ENCODE data around the gene ATP11A. TPM values are rescaled to one million over a fixed set of nuclear protein-coding genes. Genes with fewer than 3 reads are reported as not detected.

ATP11A gene
- total RNA-seq = 10 to 100 TPM; 15.2 to 38.4 TPM

DNA sequence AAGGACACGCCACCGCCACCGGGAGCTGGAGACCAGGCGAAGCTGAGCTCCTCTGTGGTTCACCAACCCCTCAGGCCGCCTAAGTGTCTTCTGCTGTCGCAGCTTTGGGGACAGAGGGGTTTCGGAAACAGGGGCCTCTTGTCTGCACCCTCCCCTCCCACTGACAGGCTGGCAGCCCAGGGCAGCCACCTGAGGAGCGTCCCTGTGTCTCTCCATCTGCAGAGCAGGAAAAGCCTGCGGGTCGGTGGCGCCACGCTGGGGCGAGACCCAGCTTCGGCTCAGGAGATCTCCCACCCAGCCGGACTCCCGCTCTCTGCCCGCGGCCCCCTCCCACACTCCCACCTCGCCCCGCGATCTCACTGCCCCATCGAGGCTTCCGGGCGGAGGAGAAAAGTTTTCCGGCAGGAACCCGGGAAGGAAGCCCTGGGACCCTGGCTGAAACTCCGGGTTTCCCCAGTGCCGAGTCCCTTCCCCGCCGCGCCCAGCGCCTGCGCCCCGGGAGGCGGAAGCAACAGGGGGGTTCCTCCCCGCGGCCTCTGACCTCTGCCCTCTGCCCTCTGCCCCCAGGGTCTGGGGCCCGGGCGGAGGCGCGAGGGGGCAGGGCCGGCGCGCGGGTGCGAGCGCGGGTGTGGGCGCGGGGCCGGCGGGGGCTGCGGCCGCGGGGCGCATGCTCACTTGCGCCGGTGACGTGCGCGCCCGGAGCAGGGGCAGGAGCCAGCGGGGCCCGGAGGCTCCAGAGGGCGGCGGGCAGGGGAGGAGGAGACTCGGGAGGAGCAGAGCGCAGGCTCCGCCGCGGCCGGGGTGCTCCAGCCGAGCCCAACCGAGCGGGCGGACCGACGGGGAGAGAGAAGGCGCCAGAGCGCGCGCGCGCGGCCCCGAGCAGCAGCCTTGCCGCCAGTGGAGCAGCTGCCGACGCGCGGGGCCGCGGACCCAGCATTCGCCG is at the start of gene ATP11A:
Gene ATP11A, plus strand, starts transcription at position 736 of the 943 bp plus-strand sequence. CDS start 379 bp downstream, outside the sequence.
- peak; percentile 65 for DNase-seq (ENCODE audit: low spot score)
- TF ChIP-seq, protein P1, sequence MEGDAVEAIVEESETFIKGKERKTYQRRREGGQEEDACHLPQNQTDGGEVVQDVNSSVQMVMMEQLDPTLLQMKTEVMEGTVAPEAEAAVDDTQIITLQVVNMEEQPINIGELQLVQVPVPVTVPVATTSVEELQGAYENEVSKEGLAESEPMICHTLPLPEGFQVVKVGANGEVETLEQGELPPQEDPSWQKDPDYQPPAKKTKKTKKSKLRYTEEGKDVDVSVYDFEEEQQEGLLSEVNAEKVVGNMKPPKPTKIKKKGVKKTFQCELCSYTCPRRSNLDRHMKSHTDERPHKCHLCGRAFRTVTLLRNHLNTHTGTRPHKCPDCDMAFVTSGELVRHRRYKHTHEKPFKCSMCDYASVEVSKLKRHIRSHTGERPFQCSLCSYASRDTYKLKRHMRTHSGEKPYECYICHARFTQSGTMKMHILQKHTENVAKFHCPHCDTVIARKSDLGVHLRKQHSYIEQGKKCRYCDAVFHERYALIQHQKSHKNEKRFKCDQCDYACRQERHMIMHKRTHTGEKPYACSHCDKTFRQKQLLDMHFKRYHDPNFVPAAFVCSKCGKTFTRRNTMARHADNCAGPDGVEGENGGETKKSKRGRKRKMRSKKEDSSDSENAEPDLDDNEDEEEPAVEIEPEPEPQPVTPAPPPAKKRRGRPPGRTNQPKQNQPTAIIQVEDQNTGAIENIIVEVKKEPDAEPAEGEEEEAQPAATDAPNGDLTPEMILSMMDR (IDR thresholded peaks at IDR 0.05) = no peak
- peak within 1 kb of the TSS; percentile 64 to 89 for H3K27ac ChIP-seq
- H3K4me1 ChIP-seq (ENCODE audit: control insufficient read depth in 1 of 2, low read depth in 2 of 2) = peaks cover 8 to 23% of the 10 kb centered on the region in 2 donors
- H3K36me3 ChIP-seq = no peaks in the 10 kb centered on the region
- no peaks in the 10 kb centered on the region for H3K27me3 ChIP-seq (replicated peaks; ENCODE audit: insufficient read depth)
- peak; percentile 79 for ATAC-seq (ENCODE audit: insufficient number of reproducible peaks, low FRiP score, low read depth)
- H3K9me3 ChIP-seq = no peaks in the 10 kb centered on the region
- peak within 1 kb of the TSS; percentile 95 for H3K4me3 ChIP-seq

DNA sequence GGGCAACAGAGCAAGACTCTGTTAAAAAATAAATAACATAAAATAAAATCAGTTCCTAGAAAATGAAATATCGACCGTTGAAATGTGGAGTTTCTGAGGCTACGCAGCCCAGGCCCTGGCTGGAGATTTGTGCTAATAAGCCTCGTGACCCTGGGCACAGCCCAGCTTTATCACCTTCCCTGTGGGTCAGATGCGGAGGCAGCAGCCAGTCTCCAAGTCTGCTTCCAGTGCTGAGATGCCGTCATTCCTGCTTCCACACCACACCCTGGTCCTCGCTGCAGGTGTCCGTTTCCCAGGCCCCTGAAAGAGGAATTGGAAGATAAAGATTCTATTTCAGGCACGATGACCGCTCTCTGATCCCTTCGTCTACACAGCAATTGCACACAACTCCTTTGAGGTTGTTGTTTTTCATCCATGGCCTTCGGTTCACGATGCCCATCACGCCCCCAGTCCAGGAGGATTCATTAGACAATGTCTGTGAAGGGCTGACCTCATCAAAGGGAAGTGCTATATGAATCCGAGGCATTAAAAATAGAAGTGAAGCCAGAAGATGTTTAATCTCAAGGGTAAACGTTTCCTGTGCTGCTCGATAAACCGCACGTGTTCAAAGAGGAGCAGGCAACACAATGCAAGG is 48.3 kb upstream of the ATP11A start:
- ATAC-seq (ENCODE audit: insufficient number of reproducible peaks, low FRiP score, low read depth) (no peak), DNase-seq (ENCODE audit: low spot score) (no peak)
- H3K27me3 ChIP-seq (replicated peaks; ENCODE audit: insufficient read depth) = no peaks in the 10 kb centered on the region
- no peak overlapping the region for H3K4me3 ChIP-seq
- TF ChIP-seq, protein P1 (IDR thresholded peaks at IDR 0.05) = no peak
- no peaks in the 10 kb centered on the region for H3K36me3 ChIP-seq
- no peaks in the 10 kb centered on the region for H3K4me1 ChIP-seq (ENCODE audit: control insufficient read depth in 1 of 2, low read depth in 2 of 2)
- no peaks in the 10 kb centered on the region for H3K9me3 ChIP-seq
- H3K27ac ChIP-seq = no peak overlapping the region

DNA sequence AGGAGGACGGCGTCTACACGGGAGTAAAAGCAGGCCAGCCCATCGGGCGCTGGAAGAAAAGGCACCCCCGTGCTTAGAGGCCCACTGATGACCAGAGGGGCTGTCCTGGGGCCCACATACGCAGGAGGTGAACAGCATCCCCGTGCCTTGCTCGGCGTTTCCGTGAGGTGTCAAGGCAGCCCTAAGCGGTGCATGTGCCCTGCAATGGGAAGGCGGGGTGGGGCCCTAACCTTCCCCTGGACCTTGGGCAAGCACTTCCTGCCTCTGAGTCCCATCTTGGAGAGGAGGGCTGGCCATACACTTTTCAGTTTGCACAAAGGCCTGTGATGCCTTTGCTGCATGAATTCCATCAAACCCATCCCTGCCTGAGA is 47.8 kb upstream of the ATP11A start:
- no peak for ATAC-seq (ENCODE audit: insufficient number of reproducible peaks, low FRiP score, low read depth)
- H3K4me3 ChIP-seq = no peak overlapping the region
- H3K27ac ChIP-seq = no peak overlapping the region
- H3K9me3 ChIP-seq = no peaks in the 10 kb centered on the region
- TF ChIP-seq, protein P1 (IDR thresholded peaks at IDR 0.05) = no peak
- H3K36me3 ChIP-seq = no peaks in the 10 kb centered on the region
- no peaks in the 10 kb centered on the region for H3K4me1 ChIP-seq (ENCODE audit: control insufficient read depth in 1 of 2, low read depth in 2 of 2)
- no peaks in the 10 kb centered on the region for H3K27me3 ChIP-seq (replicated peaks; ENCODE audit: insufficient read depth)
- no peak for DNase-seq (ENCODE audit: low spot score)

DNA sequence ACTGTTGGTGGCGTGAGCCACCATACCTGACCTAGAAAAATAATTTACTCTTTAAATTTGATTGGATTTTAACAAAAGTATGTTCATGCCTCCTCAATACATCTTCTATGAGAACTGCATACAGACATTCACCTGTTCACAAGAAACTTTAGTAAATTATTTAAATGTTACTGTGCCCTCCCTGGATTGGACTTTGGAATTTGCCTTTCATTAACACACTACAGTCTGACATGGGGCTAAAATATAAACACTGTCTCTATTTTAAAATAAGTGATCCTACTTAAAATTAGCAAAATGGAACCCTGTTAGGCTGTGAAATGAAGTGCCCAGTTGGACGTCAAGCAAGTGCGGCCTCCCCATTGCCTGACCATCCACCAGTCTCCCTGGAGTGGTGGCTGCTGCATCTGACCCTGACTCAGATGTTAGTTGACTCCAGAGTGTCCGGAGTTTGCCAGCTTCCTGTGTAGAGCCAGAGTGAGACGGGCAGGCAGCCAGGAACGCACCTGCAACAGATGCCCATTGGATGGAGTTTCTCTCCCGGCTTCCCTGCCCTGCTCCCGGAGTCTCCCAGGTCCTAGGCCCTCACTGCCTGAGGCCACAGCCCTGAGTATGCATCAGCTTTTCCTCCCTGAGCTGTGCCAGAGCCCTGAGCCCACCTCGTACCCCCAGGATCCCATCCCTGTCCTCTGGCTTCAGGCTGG is 45.9 kb upstream of the ATP11A start:
- Histone ChIP-seq H3K9me3 (no peaks in the 10 kb centered on the region), H3K36me3 (no peaks in the 10 kb centered on the region), H3K27ac (no peak overlapping the region), H3K27me3 (replicated peaks; ENCODE audit: insufficient read depth) (no peaks in the 10 kb centered on the region), H3K4me3 (no peak overlapping the region), H3K4me1 (ENCODE audit: control insufficient read depth in 1 of 2, low read depth in 2 of 2) (no peaks in the 10 kb centered on the region)
- DNase-seq (ENCODE audit: low spot score) (no peak), ATAC-seq (ENCODE audit: insufficient number of reproducible peaks, low FRiP score, low read depth) (no peak)
- TF ChIP-seq, protein P1 (IDR thresholded peaks at IDR 0.05) = no peak

Measured in thoracic aorta (tissue), 2 donors.